HG03025 (cell line): ENCODE measurements around the gene HUS1B.
"Not testable (repeated sequence)": the region's sequence is repeated elsewhere in the genome, so short reads cannot be mapped to it uniquely, and the experiment has no call there.

ENCODE experiments used
- ATAC-seq: cut with Tn5 transposase; IDR thresholded peaks from one replicate; pipeline ENCODE4 v1.9.1; 2021; ENCODE audit warnings: mild to moderate bottlenecking, moderate library complexity; ENCODE audit not compliant: unreplicated experiment, low FRiP score

The HUS1B gene

DNA sequence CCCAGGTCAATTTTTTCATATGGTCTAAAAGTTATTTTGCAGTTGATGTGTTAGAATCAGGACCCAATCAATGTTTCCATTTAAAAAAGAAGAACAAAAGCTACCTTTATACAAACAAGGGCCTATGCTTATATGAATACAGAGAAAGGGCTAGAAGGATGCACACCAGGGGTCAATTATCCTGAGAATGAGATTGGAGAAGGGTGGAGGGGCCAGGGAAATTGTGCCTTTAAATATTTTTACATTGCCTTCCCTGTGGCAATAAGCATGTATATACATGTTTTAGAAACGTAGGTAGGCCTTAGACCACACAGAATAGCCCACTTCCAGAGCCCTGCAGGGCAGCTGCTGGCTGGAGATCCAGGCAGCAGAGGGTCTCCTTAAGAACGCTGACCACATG is 23.4 kb upstream of the HUS1B start:
- ATAC-seq, result no peak

- ATAC-seq, result no peak
Observed at GRCh38 chr6:679282-679681, 22.4 kb upstream of the HUS1B start.

DNA sequence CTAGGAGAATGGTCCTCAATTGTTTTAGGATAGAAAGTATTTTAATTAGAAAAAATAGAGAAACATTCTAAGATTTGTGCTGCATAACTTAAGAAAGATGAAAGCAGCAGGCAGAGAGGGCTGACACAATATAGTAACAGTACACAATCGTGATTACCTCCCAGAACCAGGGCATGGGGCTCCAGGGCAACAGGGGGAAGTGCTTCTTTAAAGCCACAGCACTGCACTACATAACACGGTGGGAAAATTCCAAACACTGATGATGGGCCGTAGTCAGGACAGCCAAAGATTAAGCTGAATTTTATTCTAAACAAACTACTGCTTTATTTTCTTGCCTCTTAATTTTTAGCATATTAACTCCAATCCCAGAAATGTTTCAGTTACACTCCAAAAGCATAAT is 21.6 kb upstream of the HUS1B start:
- ATAC-seq, result no peak

GRCh38 chr6:677919-678318 is 21.0 kb upstream of the HUS1B start:
- no peak for ATAC-seq

GRCh38 chr6:674956-675355 is 18.1 kb upstream of the HUS1B start:
- no peak for ATAC-seq

GRCh38 chr6:674406-674805 is 17.5 kb upstream of the HUS1B start:
- ATAC-seq, result no peak

GRCh38 chr6:667253-667927 is 10.5 kb upstream of the HUS1B start:
- no peak for ATAC-seq

DNA sequence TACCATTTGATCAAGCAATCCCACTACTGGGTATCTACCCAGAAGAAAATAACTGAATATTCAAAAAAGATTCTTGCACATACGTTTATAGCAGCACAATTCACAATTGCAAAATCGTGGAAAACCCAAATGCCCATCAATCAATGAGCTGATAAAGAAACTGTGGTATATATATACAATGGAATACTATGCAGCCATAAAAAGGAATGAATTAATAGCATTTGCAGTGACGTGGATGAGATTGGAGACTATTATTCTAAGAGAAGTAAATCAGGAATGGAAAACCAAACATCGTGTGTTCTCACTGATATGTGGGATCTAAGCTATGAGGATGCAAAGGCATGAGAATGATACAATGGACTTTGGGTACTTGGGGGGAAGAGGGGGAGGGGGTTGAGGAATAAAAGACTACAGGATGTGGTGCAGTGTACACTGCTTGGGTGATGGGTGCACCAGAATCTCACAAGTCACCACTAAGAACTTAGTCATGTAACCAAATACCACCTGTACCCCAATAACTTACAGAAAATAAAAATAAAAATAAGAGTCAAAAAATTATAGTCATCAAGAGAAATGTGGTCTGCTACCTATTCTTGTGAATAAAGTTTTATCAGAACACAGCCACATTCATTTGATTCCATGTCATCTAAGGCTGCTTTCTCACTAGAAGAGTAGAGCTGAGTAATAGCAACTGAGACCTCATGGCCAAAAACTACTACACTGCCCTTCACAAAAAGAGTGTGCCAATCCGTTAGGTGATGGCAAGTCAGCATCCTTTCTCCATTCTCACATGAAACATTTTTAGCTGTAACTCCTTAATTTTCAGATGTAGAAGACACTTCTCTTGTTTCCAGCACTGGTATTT is 8.7 kb upstream of the HUS1B start:
- no peak for ATAC-seq

DNA sequence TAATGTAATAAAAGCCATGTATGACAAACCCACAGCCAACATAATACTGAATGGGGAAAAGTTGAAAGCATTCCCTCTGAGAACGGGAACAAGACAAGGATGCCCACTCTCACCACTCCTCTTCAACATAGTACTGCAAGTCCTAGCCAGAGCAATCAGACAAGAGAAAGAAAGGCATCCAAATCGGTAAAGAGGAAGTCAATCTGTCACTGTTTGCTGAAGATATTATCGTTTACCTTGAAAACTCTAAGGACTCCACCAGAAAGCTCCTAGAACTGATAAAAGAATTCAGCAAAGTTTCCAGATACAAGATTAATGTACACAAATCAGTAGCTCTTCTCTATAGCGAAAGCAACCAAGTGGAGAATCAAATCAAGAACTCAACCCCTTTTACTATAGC is 6.9 kb upstream of the HUS1B start:
- ATAC-seq, result not testable (repeated sequence)

DNA sequence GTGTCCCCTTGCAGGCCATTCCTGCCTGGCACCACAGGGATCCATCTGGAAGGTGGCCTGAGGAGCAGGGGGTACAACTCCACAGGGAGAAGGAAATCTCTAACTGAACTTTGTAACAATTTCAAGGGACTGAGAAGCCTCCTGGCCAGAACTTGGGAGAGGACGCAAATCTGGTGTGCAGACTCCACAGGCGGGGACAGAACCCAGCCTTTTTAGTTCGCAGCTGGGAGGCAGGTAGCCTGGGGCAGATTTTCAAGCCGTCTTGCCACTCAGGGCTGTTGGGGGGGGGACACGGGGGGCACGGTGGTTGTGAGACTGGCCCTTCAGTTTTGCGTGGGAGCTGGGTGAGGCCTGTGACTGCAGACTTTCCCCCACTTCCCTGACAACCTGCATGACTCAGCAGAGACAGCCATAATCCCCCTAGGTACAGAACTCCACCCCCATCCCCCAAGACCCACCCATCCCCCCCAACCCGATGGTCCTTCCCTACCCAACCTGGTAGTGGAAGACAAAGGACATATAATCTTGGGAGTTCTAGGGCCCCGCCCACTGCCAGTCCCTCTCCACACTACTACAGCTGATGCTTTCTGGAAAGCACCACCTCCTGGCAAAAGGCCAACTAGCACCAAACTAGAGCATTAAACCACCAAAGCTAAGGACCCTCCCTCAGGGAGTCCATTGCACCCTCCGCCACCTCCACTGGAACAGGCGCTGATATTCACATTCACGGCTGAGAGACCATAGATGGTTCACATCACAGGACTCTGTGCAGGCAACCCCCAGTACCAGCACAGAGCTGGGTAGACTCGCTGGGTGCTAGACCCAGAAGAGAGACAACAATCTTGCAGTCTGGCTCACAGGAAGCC is 3.0 kb upstream of the HUS1B start:
- ATAC-seq, result no peak

GRCh38 chr6:658244-658643 is 1.3 kb upstream of the HUS1B start:
- ATAC-seq, result no peak

- ATAC-seq, result no peak
Observed at GRCh38 chr6:657743-658142, 843 bp upstream of the HUS1B start.

DNA sequence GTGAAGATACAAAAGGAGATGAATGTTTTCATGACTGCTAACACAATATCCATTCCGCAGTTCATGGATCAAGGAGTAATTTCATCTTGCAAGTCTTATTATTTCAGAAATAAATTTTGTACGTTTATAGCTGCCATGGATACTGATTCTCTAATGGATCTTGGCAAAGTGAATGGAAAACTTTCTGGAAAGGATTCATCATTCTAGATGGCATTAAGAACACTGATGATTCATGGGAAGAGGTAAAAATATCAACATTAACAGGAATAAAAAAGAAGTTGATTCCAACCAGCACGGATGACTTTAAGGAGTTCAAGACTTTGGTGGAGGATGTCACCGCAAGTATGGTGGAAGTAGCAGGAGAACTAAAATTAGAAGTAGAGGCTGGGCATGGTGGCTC is 2.8 kb downstream of the HUS1B start:
- ATAC-seq, result no peak

- no peak for ATAC-seq
Observed at GRCh38 chr6:652865-653264, 4.0 kb downstream of the HUS1B start.

DNA sequence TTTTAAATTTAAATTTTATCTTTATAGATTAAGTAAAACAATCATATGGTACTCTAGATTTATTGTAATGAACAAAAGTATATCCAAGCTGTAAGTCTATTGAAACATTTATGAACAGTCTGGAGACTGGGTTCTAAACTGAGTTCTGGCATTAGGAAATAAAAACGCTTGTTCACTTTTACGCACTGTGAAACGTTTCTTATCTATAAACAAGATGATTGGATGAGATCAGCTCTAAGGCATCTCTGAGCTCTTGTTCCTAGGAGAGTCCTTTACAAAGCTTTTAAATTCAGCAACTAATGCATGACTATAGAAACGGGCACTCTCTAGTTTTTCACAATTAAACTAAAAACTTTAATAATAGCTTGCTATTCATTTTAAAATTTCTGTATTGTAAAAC is 6.8 kb downstream of the HUS1B start:
- no peak for ATAC-seq

DNA sequence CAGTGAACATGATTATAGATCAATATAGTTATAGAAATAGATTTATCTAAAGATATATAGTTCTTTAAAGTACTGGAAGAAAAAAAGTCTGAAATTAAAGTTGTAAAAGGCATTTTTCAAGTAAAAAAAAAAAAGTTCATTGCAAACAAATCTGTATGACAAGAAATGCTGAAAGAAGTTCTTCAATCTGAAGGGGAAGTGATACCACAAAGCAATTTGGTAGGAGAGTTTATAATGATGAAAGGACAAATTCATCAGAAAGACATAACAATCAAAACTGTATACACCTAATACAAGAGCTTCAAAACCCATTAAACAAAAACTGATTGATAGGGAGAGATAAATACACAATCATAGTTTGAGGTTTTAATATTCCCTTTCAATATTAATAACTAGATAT is 14.1 kb downstream of the HUS1B start:
- no peak for ATAC-seq

- no peak for ATAC-seq
Observed at GRCh38 chr6:641225-641985, 15.5 kb downstream of the HUS1B start.

- no peak for ATAC-seq
Observed at GRCh38 chr6:636488-636887, 20.4 kb downstream of the HUS1B start.

- no peak for ATAC-seq
Observed at GRCh38 chr6:635233-635632, 21.7 kb downstream of the HUS1B start.

DNA sequence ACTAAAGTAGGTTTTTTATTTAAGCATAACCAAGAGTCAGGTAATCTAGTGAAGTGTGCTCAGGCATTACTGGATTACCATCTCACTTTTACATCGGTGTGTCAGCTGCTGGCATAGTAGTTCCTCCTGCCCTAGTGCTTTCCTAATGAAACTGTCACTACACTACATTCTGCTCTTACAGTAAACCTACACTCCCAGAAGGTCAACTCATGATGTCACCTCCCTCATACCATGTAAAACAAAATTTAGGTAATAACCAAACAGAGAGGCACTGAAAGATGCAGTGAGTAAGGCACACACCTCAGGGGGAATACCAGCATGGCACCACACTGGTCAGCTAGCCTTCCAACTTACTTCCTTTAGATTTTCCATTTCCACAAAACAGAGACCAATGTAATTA is 23.3 kb downstream of the HUS1B start:
- ATAC-seq, result no peak
